EL (cell line): ENCODE data around the gene FGD3.

ENCODE experiments used
- DNase-seq: peaks from one replicate; pipeline ENCODE4 v3.0.0-alpha.2; 2016

Gene FGD3

DNA sequence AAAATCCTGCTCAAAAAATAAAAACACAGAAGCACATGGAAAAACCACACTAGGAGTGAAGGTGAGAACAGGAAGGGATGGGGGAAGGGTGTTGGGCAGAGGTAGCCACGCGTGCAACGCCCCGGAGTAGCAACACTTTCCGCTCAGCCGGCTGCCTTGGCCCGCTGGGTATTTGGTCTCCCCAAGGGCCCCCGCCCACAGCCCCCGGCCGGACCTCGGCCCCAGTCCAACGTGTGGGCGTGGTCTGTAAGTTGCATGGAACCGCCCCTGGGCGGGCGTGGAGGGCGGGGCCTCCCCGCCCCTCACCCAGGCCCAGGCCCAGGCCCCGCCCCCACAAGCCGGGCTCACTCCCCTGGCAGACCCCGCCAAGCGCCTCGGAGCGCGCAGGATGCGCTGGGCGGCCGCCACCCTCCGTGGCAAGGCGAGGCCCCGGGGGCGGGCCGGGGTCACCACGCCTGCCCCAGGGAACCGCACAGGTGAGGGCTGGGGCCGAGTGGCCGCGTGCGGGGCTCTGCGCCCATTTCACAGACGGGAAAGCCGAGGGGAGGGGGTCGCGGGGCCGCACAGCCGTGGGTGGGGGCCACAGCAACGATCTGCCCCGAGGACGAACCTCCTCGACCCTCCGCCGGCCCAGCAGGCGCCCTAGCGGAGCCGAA lies 111.2 kb downstream of the FGD3 start, which contains the start of gene SUSD3:
TSS of gene SUSD3 (plus strand) at position 347 of the 656 bp plus-strand sequence. CDS start at position 389, 42 bp downstream.
- peak; percentile 33 for DNase-seq

DNA sequence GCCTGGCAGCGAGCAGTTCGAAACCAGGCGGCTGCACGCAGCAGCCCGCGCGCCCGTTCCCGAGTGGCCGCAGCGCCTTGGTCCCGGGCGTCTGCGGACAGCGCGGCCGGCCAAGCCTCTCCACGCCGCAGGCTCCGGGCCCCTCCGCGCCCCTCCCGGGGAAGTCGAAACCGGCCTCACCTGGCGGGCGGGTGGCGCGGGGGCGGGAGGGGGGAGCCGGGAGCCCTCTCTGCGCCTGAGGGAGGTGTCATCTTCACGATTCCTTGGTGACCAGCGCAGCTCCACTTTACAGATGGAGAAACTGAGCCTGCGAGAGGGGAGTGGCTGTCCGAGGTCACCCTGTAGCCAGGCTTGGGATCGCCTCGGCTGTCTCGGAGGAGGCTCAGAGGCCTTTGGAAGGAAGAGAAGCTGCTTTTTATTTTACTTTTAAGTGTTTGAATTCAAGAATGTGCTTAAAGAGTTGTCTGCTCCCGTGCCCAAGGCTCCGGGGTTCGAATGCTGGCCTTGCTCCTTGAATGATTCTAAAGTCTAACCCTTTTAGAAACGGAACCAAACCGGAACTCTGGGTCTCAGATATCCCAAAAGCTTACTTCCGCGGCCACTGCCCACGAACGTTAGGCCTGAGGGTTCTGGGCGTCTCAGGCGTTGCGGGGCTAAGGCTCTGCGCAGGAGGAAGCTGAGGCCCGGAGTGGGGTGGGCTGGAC lies 111.8 kb downstream of the FGD3 start:
- DNase-seq: no peak

DNA sequence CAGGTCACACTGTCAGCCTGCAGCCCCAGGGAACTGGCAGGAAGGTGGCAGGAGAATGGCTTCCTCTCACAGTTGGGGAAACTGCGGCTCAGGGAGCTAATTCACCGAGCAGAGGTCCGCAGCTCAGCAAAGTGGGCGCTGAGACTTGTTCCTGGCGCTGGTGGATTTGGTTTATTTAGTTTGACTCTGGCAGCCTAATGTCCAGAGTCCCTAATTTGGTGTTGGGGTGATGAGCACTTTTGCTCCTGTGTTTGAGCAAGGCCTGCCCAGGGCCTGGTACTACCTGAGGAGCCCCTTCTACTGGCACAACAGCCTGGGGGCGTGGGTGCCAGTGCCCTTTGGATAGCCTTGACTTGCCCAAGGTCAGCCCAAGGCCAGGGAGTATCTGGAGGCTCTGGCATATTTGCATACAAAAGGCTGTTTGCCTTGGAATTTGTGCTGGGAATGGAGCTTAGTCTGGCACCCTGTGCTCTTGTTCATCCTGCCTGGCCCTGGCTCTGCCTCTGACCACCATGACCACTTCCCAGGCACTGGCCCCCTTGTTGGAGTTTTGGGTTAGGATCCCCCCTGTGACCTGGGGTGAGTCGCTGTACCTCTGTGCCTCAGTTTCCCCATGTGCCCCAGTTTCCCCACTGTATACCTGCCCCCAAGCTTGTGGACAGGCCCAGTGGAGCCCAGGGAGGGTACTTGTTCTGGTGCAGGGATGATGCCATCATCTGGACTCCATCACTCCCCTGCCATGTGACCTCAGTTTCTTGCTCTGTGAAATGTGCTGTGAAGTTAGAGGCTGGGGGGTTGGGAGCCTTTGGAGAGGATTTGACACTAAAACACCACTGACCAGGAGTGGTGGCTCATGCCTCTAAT lies 112.6 kb downstream of the FGD3 start:
- DNase-seq: no peak

DNA sequence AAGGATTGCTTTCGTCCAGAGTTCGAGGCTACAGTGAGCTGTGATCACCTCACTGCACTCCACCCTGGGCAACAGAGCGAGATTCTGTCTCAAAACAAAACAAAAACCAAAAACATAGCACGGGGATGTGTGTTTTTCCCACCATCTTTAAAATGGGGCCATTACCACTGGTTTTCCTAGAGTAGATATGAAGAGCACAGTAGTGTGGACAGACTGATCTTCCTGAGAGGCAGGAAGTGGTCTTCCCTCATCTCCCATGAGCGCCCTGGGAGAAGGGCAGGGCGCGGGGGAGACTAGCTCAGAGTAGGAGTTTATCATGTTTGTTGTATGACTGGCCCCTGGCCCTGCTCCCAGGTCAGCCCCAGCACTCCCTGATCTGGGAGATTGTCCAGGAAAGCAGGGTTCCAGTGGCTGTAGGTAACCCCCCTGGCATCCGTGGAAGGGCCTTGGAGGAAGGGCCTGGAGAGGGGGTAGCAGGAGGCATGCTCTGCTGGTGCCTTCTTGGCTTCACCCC lies 113.5 kb downstream of the FGD3 start:
- peak; percentile 81 for DNase-seq

DNA sequence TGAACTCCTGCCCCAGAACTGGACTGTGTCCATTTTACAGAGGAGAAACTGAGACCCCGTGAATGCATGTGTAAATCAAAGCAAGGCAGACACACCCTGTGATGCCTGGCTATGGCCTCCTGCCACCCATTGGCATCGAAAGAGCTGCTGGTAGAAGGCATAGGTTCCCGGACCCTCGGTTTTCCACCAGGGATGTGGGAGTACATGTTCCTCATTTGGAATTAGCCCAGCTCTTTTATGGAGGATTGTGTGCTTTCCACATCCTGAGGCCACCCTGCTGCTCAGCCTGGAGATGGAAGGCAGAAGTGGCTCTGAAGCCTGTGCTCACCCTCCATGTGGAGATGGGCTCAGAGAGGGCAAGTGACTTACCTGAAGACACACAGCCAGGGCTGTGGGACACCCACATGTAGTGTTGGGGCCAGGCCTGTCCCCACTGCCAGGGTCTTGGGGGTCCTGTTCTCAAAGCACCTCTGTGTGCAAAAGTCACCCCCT lies 114.0 kb downstream of the FGD3 start:
- no peak for DNase-seq

DNA sequence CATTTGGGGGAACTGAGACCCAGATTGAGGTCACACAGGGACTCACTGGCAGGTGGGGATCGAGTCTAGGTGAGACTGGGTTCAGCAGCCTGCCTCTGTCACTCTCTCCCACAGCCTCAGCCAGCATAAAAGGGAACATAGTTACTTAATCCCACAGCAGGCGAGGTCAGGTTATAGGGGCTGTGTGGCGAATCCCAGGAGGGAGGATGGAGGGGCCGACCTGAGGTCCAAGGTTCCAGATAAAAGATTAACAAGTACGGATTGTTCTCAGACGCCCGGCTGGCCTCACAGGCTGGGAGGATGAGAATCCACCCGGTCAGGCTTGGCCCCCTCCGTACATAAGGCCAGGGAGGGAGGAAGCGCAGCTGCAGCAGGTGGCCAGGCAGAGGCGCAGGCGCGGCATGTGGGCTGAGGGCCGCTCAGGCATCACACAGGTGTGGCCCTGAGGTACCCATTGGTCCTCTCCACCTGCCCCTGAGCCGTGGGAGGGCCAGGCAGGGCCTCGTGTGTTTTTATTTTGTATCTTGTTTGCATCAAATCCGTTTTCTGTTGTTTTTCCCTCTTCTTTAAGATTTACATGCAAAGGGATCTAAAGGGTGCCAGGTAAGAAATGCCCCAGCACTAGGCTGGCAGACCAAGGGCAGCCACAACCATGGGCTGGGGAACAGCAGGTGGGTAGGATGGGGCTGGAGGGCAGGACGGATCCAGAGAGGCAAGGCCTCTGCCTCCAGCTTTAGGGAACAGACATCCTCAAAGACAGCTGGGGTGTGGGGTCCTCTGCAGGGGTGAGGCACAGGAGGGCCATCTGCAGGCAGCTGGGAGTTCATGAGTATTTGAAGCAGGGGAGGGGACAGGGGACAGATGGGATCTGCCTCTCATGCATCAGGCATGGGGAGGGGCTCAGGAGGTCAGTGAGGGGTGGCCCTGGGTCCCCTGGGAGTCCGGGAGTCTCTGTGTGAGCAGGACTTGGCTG lies 114.8 kb downstream of the FGD3 start:
- DNase-seq: no peak

DNA sequence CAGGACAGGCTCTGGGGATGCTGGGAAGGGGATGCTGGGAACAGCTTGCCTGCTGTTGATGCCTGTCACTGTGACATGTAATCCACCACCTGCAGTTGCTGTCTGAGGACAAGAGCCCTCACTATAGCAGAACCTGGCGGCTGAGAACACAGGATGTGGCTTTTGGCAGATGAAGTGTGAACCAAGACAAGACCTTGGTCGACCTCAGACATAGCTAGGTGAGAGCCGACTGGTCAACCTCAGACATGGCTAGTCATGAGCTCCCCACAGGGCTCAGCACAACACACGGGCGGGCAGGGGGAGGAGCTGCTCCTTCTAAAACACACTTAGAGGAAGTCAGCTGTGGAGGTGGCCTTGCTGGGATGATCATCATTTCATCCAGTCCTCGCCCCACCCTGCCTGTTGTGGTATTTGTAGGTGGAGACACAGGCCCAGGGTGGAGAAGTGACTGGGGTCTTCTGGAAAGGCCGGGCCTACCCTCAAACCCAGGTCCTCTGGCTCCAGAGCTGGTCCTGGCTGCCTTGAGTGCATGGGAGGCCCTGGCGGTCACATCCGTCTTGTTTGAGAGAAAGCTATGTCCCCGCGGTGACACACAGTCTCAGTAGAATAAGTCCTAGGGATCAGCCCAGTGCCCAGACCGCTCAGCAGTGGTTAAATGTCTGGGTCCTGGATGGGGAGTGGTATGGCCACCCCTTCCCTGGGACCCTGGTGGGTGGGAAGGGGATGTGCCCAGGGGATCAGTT lies 117.2 kb downstream of the FGD3 start:
- DNase-seq: no peak

DNA sequence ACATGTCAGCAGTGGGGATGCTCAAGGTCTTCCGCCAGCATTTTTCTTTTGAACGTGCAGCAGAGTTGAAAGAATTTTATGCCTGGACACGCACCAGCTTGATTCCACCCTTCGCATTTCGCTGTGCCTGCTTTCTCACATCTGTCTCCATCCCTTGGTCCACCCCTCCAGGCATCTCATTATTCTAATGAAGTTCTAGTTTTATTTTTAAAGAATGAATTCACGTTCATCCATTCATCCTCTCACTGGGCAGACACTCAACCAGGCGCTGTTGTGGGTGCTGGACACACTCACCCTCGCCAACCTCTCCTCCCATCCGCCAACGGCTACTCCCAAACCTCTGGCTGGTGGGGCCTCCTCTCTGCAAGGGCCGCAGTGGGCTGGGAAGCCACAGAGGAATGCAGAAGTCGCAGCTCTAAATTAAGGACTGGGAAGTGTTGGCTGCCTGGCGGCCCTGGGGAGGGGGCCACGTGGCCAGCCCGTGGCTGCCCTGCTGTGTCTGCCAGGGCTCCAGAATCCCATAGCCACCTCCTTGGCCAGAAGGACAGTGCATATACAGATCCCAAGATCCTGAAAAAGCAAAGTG lies 117.9 kb downstream of the FGD3 start:
- DNase-seq: no peak

DNA sequence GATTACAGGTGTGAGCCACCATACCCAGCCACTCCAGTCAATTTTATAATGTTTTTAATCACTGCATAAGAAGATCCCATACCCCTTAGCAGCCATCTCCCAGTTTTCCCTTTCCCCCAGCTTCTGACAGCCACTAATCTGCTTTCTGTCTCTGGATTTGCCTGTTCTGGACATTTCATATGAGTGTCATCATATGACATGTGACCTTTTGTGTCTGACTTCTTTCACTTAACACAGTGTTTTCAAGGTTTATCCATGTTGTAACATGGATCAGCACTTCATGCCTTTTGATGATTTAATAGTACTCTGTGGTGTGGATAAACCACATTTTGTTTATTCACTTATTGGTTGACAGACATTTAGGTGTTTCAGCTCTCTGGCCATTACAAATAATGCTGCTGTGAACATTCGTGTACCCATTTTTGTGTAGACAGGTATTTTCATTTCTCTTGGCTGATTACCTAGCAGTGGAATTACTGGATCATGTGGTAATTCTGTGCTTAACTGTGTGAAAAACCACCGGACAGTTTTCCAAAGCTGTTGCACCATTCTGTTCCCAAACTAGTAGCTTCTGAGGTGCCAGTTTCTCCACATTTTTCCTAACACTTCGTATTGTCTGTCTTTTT lies 119.8 kb downstream of the FGD3 start:
- DNase-seq: no peak

DNA sequence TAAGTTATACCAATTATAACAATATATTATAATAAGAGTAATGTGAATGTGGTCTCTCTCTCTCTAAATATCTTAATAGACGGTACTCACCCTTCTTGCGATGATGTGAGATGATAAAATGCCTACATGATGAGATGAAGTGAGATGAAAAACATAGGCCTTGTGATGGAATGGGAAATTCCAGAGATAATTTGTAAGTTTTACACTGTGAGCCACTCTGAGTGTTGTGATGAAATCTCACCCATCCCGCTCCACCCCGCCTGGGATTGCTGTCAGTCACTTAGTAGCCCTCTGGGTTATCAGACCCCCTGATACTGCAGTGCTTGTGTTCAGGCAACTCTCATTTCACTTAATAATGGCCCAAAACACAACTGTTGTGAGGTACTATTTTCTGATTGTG lies 121.6 kb downstream of the FGD3 start:
- no peak for DNase-seq

DNA sequence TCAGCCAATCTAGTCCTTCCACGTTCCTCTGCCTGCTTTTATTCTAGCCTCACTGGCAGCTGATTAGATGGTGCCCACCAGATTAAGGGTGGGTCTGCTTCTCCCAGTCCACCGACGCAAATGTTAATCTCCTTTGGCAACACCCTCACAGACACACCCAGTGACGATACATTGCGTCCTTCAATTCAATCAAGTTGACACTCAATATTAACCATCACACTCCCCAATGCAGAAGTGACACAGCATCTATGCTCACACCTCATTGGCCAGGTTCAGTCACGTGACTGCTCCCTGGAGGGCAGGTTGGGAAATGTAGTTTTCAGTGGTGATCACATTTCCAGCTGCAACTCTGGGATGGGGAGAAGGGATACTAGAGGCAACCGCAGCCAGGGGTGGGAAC lies 124.1 kb downstream of the FGD3 start:
- DNase-seq: peak; percentile 21

DNA sequence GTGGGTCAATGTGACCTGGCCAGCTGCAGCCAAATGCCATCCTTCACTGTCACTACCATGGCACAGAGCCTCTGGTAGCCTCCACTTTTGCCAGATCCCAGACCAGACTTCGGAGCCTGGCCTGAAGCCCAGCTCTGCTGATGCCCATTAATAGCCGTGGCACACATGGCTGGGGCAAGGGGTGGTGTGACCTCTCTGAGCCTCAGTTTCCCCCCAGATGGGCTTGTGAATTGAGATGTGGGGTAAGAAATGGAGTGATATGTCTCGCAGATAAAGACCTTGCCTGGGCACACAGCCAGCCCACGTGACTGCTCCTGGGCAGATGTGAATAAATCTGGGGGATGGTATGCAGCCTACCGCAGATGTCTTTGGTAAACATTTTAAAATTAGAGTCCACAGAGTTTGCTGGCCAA lies 125.1 kb downstream of the FGD3 start:
- DNase-seq: peak; percentile 34

DNA sequence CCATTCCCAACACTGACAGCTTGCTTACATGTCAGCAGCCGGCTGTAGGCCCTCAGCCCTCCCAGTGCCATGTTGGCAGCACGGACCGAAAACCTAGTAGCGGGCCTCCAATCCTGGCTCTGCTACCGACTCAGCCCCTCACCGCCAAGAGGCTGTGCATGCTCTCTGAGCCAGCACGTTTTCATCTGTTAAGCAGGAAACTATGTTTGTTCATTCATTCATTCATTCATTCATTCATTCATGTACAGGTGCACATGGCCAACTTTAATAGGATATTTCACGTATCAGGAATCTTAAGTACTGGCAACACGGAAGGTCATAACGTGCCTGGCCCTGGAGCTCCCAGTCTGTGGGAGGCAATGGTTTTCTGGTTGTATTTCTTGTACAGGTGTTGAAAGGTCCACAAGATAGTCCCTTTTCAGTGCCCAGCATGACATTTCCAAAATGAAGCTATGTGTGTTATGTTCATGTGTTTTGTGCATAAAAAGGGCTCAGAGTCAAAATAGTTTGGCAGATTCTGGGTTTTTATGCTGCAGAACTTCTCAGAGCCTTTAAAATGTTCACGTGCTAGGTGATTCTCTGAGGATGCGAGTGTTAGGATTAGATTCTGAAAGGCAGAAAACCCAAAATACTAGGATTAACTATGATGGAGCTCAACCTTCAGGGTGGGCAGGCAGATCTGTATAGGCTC lies 128.9 kb downstream of the FGD3 start:
- DNase-seq: no peak

DNA sequence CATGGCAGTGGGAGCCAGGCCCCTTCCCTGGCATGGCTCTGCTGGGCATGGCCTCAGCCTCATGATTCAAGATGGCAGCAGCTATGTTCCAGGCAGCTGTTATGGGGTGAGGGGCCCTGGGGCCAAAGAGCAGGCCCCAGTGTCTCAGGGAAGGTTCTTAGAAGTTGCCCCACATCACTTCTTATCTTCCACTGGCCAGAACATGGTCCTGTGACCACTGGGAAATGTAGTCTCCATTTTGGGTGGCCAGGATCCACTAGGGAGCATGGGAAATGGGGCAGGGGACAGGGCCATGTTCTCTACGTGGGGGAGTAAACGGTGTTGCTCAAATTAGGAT lies 129.4 kb downstream of the FGD3 start:
- DNase-seq: no peak

DNA sequence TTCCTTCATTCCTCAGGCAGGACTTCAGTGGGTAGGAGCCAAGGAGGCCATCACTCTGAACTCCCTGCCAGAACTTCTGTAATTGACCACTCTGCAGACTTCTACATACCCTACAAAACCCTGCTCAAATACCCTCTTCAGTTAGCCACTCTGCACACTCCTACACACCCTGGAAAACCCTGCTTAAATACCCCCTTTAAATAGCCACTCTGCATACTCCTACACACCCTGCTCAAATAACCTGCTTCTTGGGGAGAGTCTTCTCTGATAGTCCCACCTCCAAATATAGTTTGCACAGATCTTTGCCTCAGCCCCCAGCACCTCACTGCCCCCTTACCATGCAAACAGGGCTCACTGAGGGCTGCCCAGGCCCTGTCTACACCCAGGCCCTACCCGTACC lies 130.0 kb downstream of the FGD3 start:
- DNase-seq: no peak

DNA sequence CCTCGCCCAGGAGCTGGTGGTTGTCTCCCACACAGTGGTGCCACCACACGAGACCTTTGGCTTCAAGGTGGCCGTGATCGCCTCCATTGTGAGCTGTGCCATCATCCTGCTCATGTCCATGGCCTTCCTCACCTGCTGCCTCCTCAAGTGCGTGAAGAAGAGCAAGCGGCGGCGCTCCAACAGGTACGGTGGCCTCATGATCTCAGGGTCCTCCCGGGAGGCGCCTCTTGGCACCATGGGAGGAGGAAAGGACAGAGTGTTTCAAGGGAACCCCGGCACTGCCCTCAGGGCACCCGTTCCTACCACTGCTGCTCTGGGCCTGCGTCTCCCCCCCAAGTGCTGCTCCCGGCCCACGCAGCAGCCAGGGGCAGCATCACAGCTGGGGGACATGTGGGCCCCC lies 130.5 kb downstream of the FGD3 start:
- no peak for DNase-seq

DNA sequence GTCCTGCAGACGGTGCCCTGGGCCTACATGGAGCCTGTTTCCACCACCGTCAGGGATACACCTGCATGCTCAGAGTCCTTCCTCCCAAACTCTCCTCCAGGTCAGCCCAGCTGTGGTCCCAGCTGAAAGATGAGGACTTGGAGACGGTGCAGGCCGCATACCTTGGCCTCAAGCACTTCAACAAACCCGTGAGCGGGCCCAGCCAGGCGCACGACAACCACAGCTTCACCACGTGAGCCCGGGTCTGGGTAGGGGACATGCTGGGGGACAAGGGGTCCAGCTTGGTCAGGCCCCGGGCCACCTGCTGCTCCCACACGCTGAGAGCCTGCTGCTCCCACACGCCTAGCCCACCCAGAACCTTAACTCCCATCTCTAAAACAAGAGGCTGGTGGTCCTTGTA lies 132.0 kb downstream of the FGD3 start:
- DNase-seq: no peak

DNA sequence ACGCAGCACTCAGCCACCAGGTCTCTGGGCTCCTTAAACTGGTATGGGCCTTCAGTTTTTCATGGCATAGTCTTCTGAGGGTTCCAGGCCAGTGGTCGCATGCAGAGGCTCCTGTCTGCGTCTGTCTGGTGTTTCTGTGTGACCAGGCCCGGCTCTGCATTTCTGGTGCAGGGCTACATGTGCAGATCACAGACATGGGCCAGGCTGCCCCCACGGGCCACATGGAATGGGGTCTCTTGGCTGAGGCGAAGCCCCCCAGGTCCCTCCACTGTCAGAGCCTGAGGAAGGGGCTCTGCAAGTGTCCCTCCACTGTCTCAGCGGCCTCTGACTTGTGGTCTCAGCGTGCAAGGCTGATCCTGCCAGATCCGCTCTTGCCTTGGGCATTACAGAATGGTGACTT lies 133.1 kb downstream of the FGD3 start:
- no peak for DNase-seq

DNA sequence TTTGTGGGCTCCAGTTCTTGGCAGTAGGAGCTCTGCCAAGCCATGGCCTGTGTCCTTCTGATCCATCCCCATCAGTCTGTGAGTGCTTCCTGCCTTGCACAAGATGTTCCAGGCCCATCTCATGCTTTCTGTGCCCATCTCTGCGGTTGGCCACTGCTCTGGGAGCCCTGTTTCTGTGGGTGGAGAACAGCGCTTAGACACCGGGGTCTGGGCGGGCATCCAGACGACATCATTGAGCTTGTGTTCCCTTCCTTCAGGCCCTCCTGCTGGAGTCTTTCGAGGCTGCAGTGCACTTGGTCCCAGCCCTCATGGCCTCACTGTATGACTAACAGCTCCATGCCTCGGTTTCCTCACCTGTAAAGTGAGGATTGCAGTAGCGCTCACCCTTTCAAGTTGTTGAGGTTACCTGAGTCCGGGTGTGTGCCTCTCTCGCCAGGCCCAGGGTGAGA lies 133.8 kb downstream of the FGD3 start:
- DNase-seq: no peak

DNA sequence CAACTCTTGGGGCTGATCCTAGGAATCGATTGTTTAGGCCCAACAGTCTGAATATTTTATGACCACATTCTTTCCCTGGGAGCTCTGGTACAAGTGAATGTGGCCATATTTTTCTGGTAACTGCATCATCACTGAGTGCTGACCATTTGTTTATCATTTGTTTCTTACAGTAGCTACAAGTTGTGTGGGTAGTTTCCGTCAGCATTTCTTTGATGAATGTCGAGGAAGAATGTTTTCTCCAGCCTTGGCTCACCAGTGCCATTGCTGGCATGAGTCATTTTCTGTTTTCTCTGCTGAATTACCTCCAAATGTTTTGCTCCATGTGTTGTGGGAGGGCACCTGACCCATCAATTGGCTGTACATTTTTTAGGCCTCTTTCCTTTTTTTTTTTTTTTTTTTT lies 134.6 kb downstream of the FGD3 start:
- DNase-seq: peak; percentile 44
